Head of caudate nucleus (tissue), 42 donors: Measurements from ENCODE around the gene BCL2L1.
"Not testable (repeated sequence)": the region's sequence is repeated elsewhere in the genome, so short reads cannot be mapped to it uniquely, and the experiment has no call there.

Experiments
- DNase-seq, 42 donors: peaks; one replicate each; pipeline versions ENCODE4 v3.0.0 to v3.0.0-alpha.2; 2020 to 2021; ENCODE audit warnings: mixed read lengths in 7 of 42
- intact Hi-C: fragments of 100-400 bp; cut with DNase I; formaldehyde crosslinking; loops from one replicate; pipeline ENCODE4 v1.15.0; 2022

BCL2L1 gene

DNA sequence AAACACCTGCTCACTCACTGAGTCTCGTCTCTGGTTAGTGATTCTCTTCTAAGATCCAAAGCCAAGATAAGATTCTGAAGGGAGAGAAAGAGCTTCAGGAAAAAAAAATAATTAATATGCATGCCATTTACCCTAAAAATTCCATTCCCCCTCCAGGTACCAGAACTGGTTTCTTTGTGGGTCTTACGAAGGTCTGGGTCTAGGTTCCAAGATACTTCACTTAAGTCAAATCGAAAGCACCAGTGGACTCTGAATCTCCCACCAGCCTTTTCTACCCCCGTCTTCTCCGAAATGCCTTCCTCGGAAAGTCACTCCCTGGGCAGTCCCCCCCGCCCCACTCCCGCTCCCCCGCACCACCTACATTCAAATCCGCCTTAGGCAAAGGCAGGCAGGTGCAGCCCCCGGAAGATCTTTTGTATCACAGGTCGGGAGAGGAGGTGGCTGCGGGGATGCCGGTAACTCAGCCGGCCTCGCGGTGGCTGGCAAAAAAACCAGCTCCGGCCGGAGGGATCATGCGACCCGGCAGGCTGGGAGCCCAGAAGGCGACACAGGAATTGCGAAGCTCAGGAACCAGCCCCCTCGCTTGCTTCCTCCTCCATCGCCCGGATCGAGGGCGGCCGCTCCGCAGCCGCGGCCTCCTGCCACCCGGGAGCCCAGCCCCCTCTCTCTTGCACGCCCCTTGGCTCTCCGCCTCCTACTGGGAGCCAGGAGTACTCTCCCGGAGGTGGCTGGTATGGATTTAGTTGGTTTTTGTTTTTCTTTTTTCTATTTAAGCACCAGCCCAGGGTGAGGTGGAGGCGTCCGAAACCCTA is at the start of gene BCL2L1:
BCL2L1 (minus strand) TSS at position 612 of the 812 bp plus-strand sequence. CDS start 650 bp downstream, outside the sequence.
- peak; percentile 57 to 94 (median 87) for DNase-seq
- intact Hi-C loops, result loop anchor here (2.0 to 10.0 kb wide), 2 partner anchors 62 to 158 kb away; no protein-coding TSS in a partner anchor

GRCh38 chr20:31770243-31770642 is 47.6 kb upstream of the BCL2L1 start:
- DNase-seq, result no peak
- intact Hi-C loops, result no loop called here

DNA sequence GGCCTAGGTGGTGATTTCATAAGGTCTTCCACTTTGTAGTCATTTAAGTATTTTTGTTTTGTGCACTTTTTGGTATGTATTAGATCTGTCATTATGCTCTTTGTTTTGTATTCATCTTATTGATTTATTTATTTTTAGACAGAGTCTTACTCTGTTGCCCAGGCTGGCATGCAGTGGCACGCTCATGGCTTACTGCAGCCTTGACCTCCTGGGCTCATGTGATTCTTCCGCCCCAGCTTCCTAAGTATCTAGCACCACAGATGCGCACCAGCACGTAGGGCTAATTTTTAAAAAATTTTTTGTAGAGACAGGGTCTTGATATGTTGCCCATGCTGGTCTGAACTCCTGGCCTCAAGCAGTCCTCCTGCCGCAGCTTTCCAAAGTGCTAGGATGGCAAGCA is 47.0 kb upstream of the BCL2L1 start:
- intact Hi-C loops, result no loop called here
- no peak for DNase-seq

DNA sequence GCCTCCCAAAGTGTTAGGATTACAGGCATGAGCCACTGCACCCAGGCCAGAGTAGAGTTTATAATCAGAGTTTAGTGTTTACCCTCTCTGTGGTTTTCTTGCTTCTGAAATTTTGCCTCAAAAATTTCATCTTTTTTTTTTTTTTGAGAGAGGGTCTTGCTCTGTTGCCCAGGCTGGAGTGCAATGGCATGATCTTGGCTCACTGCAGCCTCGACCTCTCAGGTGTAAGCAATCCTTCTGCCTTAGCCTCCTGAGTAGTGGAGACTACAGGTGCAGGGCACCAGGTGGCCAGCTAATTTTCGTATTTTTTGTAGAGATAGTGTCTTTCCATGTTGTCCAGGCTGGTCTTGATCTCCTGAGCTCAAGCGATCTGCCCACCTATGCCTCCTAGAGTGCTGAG is 45.1 kb upstream of the BCL2L1 start:
- intact Hi-C loops, result no loop called here
- DNase-seq, result no peak

DNA sequence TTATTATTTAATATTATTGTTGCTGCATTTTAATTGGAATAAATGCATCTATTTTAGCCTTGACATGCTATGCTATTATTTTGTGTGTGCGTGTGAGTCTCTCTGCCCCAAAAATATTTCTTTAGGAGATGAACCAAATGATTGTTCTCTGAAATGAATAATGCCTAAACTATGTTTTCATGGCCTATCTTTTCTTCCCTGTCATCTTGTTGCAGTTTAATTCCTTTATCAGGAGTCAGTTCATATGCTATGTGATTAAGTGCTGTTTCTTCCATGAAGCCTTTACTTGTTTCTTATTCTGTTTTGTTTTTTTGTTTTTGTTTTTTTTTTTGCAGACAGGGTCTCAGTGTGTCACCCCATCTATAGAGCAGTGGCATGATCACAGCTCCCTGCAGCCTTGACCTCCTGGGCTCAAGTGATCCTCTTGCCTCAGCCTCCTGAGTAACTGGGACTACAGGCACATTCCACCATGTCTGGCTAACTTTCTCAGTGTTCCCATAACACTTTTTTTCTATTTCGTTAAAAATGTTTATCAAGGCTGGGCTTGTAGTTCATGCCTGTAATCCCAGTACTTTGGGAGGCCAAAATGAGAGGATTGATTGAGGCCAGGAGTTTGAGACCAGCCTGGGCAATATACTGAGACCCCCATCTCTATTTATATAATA is 42.1 kb upstream of the BCL2L1 start:
- no peak for DNase-seq
- intact Hi-C loops, result no loop called here

GRCh38 chr20:31760519-31761240 is 38.0 kb upstream of the BCL2L1 start:
- intact Hi-C loops, result no loop called here
- no peak for DNase-seq

DNA sequence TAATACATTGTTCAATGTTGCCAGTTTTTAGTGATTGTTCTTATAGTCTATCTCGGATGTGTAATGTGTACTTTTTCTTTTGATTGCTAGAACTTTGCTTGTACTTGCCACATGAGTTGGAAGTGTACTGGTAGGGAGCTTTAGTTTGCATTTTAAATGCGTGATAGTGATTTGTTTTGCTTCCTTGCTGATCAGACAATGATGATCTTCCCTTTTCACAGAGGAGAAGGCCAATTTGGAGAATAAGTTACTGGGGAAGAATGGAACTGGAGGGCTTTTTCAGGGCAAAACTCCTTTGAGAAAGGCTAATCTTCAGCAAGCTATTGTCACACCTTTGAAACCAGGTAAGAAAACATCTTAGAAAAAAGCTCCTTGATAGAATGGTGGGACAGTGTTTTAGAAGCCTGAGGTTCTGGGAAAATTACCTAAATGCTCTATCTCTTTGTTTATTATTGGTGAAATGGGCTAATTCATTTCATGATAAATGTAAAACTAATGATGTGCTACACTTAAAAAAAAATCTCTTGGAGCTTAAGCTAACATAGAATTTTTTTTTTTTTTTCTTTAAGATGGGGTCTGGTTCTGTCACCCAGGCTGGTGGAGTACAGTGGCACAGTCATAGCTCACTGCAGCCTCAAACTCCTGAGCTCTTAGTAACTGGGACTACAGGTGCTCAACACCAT is 37.3 kb upstream of the BCL2L1 start:
- no peak for DNase-seq
- intact Hi-C loops, result no loop called here

GRCh38 chr20:31758991-31759390 is 36.3 kb upstream of the BCL2L1 start:
- DNase-seq, result no peak
- intact Hi-C loops, result no loop called here

DNA sequence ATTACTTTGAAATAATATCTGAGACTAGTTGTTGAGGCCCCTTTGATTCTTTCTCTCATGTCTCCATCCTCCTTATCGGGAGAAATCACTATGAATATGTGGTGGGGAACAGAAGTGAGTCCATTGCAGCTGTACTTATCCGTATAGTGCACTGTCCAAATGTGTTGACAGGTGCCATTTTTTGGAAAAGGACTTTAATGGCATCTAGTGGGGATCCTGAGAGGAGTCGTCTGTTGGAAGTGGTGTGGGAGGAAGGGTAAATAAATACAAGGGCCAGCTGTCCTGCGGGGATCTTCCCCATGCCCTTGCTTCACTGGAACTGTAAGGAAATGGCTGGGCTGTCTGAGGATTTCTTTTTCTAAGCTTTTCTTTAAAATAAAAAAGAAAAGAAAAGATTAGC is 35.9 kb upstream of the BCL2L1 start:
- intact Hi-C loops, result no loop called here
- DNase-seq, result no peak

DNA sequence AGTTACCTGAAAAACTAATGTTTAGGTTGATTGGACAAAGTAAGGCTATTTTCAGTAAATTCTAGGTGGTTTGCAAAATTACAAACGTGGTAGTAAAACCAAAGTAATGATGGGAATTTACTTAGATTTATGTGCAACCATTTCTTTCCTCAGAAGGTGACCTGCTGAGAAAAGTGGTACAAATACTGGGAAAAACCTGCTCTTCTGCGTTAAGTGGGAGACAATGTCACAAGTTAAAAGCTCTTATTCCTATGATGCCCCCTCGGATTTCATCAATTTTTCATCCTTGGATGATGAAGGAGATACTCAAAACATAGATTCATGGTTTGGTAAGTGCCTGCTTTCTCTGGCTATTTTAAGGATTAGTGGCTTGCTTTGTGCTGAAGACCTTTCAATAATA is 34.6 kb upstream of the BCL2L1 start:
- intact Hi-C loops, result no loop called here
- no peak for DNase-seq

GRCh38 chr20:31751126-31751525 is 28.5 kb upstream of the BCL2L1 start:
- intact Hi-C loops, result no loop called here
- no peak for DNase-seq

- intact Hi-C loops, result no loop called here
- DNase-seq, result no peak
Observed at GRCh38 chr20:31749223-31749622, 26.6 kb upstream of the BCL2L1 start.

DNA sequence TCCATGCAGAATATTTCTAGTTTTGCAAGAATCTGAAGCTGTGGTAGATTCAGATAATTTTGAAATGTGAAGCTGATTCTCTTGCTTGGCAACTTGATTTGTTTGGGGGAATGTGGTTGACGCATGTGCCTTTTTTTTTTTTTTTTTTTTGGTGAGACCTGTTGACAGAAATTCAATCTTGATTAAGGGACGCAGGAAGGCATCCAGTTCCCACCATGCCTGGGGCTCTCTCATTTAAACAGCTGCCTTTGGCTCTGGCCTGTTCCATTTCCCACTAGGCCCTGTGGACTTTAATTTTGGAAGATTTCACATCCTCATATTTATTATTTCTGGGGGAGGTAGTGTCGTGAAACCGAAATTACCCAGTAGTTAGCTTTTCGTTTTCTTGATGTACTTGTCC is 25.0 kb upstream of the BCL2L1 start:
- intact Hi-C loops, result no loop called here
- no peak for DNase-seq

DNA sequence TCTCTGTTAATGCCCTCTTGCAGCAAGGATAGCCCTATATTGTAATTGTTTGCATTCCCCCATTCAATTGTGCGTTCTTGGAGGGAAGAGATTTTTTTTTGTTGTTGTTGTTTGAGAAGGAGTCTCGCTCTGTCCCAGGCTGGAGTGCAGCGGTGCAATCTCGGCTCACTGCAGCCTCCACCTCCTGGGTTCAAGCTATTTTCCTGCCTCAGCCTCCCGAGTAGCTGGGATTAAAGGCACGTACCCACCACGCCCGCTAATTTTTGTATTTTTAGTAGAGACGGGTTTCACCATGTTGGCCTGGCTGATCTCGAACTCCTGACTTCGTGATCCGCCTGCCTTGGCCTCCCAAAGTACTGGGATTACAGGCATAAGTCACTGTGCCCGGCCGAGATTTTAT is 24.4 kb upstream of the BCL2L1 start:
- intact Hi-C loops, DNase-seq: not testable (repeated sequence)

DNA sequence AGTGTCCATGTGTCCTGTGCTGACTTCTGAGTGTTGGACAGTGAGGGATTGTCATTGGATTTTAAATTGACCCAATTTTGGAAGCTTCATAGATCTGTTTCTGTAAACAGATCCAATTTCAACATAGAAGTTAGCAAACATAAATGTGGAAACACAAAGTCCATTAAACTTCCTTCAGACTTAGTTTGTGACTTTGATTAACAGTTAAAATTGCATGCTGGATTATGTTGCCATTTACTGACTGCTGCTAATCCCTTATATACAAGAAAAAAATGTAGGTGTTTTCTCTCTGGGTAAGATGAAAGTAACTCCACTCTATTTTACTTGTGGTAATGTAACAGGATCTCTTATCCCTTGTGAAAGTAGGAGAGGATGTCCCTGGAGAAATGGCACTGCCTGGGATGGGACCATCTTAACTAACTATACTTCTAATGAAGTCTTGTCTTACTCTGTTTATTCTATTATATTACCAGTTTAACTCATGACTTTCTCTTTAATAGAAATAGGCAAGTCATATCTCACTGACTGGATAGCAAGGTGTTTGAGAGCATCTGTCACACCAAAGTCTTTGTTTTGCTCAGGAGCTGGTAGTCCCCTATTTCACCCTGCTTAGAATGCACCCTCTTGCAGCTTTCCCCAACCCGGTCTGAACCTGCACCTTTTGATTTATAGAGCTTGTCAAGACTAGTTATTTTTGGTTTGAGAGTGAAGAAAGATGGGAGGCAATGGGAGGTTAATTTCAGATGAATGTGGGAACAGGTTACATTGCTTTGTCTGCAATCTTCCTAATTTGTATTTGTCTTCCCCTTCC is 23.6 kb upstream of the BCL2L1 start:
- peak in 1 of 42 donors; percentile 22 for DNase-seq
- intact Hi-C loops, result no loop called here

- intact Hi-C loops, result no loop called here
- no peak for DNase-seq
Observed at GRCh38 chr20:31740656-31741323, 18.1 kb upstream of the BCL2L1 start.

DNA sequence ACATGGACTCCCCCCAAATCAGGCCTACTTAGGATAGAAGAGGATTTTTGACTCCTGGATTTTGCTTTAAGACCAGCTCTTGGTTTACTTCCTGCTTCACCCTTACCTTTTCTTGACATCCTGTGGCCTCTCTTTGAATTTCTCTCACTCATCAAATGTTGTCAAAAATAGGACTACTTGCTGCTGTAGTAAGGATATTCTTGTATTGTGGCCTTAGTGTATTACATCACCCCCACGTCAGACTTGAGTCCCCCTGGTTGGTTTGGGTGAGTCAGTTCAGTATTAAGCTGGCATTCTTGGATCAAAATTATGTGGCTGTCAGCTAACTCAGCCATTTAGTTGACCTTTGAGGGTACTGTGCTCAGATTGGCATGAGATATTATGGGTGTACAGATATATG is 17.5 kb upstream of the BCL2L1 start:
- intact Hi-C loops, result no loop called here
- DNase-seq, result no peak

- no peak for DNase-seq
- intact Hi-C loops, result no loop called here
Observed at GRCh38 chr20:31739550-31739977, 16.9 kb upstream of the BCL2L1 start.
